Stimulated activated CD8-positive, alpha-beta memory T cell treated with anti-CD3 and anti-CD28 coated beads, Interleukin-12 subunit alpha, Interleukin-12 subunit beta, amount 100 ng/mL, for 24 hours (primary cell): ENCODE measurements around the gene ZNF804B.

Source experiments
- DNase-seq: peaks from one replicate; pipeline ENCODE4 v3.0.0-alpha.2; 2020; ENCODE audit errors: extremely low read depth

The ZNF804B gene

DNA sequence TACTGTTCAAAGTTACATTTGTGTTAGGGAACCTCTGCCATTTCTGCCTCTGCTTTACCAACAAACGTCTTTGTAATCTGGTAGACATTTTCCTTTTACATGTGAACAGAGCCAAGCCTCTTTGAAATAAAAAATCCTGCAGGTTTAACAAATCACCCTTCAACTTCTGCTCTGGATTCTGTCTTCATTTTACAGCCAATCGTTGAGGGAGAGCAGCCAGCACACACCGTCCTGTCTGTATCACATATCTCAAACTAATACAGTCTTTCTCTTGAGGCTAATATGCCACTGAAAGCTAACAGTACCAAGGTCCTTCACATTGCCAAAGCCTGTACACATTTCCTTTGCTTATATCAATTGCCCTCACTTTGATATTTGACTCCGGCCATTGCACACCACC lies 504.6 kb downstream of the ZNF804B start:
- DNase-seq, result no peak

DNA sequence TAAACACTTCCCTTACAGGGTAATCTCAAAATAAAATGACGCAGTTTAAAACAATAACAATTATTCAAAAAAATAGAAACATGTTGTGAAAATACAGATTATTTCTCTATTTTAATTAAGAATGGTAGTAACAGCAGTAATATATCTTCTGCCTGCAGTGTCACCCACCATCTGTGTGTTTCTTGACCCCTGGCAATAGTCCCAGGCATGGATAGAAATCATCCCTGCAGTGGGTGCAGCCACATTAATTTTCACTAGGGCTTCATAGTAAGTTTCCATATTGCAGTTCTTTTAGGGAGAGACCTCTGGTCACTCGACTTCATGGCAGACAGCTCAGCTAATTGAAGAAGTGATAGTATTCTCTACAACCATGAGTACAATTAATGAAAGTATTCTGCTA lies 506.1 kb downstream of the ZNF804B start:
- DNase-seq, result no peak

DNA sequence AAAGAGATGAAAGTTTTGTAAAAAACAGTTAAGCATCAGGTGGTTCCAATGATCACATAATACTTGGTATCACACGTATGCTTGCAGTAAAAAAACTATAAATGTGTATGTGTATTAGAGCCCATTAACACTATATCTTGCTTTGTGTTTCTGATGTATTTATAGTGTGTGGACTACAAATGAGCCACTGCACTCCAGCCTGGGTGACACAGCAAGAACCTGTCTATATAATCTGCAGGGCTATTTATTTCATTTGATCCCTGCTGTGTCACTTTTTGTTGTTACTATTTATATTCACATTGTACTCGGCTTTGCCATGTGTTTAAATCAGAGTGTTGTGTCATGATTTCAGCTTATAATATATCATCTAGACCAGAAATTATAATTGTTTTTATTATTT lies 523.8 kb downstream of the ZNF804B start:
- no peak for DNase-seq

DNA sequence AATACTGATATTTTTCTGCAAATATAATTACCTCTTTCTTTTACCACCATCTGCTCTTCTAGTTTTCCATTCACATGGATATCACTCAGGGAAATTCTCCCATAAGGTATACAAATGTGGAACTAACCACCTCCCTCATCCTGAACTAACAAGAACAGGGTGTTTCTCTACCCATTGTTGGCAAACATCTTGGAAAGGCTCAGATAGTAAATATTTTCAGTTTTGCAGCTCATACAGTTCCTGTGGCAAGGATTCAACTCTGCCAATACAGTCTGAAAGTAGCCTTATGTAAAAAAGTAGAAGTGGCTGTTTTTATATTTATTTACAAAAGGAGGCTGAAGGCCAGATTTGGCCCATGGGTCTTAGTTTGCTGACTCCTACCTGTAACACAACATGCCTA lies 549.0 kb downstream of the ZNF804B start:
- no peak for DNase-seq

DNA sequence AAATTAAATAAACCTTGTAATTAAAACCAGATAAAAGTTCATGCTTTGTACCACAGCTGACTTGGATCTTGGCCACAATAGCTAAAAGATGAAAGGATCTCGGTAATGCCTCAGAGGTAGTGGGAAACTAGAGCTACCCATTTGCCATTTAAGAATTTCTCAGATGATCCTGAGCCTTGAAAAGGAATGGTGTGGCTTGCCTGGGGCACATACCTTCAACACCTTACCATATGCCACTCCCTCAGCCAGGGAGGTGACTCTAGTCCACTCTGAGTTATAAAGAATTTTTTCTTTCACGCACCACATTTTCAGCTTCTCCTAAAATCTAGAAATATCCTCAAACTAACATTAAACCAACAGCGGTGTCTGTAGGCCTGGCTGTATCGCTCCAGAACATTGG lies 552.4 kb downstream of the ZNF804B start:
- no peak for DNase-seq

DNA sequence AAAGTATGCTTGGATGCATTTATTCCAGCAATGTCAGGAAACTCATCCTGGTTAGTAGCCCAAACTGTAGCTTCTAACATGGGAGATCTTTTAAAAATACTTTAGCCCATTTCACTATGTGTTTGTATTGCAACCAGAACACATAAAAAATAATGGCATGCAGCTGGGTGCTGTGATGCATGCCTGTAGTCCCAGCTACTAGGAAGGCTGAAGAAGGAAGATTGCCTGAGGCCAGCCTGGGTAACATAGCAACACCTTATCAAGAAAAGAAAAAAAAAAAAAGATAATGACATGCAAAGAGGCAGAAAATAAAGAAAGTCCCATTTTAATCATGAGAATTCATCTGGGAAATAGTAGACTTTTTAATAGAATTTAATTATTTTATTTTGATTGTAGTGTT lies 553.1 kb downstream of the ZNF804B start:
- no peak for DNase-seq

DNA sequence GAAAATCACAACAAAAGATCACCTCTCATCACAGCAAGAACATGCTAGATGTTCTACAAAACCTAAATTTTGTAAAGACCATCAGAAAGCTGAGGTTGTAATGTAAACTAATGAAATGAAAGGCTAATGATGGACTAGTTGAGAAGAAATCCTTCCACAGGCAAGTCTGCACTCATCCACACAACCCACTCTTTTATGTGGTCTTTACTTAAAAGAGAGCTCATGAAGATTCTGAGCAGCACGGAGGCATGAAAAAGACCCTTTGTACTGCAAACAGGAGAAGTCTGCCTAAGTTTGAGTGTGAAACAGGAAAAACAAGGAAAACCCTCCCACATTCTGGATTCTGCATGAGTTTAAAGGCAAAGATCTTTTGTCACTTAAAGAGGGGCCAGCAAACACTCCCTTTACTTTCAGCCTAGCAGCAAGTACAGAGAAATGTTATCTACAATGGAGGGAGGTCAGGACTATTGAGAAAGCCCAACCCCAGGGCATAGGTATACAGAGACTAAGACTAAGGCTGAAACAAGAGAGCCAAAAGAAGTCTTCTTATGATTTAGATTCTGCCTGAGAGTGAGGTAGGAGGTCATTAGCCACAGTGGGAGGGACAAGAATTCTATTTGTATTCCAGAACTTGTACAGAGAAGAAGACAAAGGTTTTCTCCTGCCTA lies 557.2 kb downstream of the ZNF804B start:
- no peak for DNase-seq

DNA sequence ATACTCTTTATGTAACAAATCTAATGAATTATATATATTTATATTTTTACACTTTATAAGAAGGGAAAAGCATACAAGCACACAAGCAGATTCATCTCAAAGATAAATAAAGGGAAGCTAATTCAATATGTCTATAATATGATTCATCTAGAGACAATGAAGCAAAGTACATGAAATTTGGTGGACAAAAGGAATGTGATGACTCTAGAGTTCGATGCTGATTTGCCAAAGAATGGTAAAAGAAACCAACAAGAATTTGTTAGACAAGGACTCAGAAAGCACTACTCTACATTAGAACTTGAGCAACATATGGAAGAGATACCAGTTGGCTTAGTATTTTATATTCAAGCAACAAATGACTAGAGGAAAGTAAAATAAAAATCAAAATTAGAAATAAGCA lies 572.5 kb downstream of the ZNF804B start:
- DNase-seq, result no peak

DNA sequence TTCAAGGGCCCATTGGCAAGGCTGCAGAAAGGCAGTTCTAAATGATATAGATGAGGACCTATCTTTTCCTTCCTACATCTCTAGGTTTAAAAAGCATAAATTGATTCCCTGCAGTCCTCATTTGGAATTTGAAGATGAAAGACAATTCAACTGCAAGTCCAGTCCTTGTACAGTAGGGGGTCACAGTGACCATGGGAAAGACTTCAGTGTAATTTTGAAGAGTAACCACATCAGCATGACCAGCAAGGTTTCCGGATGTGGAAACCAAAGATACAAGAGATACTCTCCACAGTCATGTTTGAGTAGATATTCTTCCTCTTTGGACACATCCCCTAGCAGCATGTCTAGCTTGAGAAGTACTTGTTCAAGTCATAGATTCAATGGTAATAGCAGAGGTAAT lies 575.3 kb downstream of the ZNF804B start:
- no peak for DNase-seq

DNA sequence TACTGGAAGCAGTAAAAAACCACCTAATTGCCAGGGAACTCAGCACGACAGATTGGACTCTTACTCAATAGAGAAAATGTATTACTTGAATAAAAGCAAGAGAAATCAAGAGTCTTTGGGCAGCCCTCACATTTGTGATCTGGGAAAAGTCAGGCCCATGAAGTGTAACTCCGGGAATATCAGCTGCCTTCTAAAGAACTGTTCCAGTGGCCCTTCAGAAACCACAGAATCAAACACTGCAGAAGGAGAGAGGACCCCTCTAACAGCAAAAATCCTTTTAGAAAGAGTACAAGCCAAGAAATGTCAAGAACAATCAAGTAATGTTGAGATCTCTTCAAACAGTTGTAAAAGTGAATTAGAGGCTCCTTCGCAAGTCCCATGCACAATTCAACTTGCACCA lies 576.0 kb downstream of the ZNF804B start:
- DNase-seq, result no peak

DNA sequence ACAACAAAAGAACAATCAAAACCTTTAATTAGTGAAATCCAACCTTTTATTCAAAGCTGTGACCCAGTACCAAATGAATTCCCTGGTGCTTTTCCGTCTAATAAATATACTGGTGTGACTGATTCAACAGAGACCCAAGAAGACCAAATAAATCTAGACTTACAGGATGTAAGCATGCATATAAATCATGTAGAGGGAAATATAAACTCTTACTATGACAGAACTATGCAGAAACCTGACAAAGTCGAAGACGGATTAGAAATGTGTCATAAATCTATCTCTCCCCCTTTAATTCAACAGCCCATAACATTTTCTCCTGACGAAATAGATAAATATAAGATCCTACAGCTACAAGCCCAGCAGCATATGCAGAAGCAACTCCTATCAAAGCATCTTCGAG lies 576.6 kb downstream of the ZNF804B start:
- no peak for DNase-seq

DNA sequence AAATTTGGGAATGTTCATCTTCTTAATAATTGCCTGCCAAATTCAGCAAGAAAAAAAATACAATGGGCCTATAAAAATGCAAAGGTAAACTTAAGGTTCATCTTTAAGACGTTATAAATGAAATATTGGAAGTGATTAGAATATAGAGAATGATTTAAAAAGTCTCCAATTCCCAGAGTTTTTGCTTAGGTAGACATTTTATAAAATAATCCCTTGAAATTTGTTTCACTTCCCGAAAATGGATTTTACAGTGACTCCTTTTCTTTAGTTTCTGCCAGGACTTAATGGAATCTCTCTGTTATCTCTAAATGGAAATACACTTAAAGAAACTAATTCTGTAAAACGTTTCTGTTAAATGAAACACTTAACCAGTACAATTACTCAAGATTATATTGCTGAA lies 580.2 kb downstream of the ZNF804B start:
- no peak for DNase-seq

DNA sequence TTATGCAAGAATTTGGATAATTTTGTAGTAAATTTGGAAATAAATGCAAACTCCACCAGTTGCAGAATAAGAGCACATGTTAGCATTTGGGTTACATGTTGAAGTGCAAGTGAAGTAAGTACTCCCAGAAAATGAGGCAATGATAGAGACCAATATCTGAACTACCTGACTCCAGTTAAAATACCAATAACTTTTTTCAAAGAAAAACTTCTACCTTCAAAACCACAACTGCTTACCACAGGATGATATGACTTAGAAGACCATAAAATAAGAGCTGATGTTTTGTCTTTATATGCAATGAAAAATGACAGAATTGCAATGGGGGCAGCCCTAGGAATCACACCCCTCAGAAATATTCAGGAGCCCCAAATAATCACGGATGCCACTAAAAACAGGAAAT lies 597.6 kb downstream of the ZNF804B start:
- no peak for DNase-seq

DNA sequence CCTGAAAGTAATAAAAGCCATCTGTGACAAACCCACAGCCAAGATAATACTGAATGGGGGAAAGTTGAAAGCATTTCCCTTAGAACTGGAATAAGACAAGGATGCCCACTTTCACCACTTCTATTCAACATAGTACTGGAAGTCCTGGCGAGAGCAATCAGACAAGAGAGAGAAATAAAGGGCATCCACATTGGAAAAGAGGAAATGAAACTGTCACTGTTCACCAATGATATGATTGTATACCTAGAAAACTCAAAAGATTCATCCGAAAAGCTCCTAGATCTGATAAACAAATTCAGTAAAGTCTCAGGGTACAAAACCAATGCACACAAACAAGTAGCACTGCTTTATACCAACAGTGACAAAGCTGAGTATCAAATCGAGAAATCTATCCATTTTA lies 617.7 kb downstream of the ZNF804B start:
- DNase-seq, result no peak

DNA sequence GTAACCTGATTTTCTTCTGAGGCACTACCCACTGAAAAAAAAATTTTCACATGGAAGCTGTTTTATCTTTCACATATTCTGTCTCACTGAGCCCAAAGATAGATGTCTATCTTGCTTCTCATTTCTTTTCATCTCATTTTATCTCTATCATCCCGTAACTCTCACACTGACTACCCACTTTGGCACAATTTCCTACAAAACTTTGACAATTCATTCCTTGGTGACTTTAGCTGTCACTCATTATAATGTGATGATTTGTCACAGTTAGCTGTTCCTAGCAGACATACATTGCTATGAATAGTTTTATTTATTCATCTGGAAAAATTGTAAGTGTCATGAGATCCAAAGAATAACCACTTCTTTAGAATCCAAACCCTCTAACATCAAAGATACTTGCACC lies 625.9 kb downstream of the ZNF804B start:
- DNase-seq, result no peak
